Type B pancreatic cell (in vitro differentiated cells): Measurements from ENCODE around the gene IL1RAPL2. TPM values are rescaled to one million over a fixed set of nuclear protein-coding genes. Genes with fewer than 3 reads are reported as not detected.

Source experiments
- DNase-seq: peaks from one replicate; pipeline ENCODE4 v3.0.0; 2021; ENCODE audit warnings: mixed read lengths; ENCODE audit not compliant: unreplicated experiment; ENCODE audit errors: extremely low spot score
- H3K27ac Mint-ChIP-seq: 2 replicates; pipeline ENCODE4 v1.8.0; 2021; ENCODE audit warnings: mild to moderate bottlenecking, mixed read lengths
- H3K27me3 Mint-ChIP-seq: 2 replicates; pipeline ENCODE4 v1.8.0; 2021; ENCODE audit warnings: mixed read lengths
- H3K36me3 Mint-ChIP-seq: 2 replicates; pipeline ENCODE4 v1.8.0; 2021; ENCODE audit warnings: mixed read lengths
- H3K4me1 Mint-ChIP-seq: one replicate; pipeline ENCODE4 v1.8.0; 2021; ENCODE audit warnings: mixed read lengths; ENCODE audit not compliant: unreplicated experiment
- H3K4me3 Mint-ChIP-seq: 2 replicates; pipeline ENCODE4 v1.8.0; 2021; ENCODE audit warnings: mild to moderate bottlenecking, mixed read lengths
- H3K9me3 Mint-ChIP-seq: 2 replicates; pipeline ENCODE4 v1.8.0; 2021; ENCODE audit warnings: mixed read lengths
- total RNA-seq: library from RNA; stranded (reverse); gene quantifications from 2 replicates; pipeline ENCODE4 v1.2.1, GENCODE V29; 2021; ENCODE audit warnings: low replicate concordance
- TF ChIP-seq, protein P1 (sequence below): fragments of 200-600 bp; sonication (generic); conservative IDR thresholded peaks from 2 replicates; pipeline ENCODE4 v1.5.0; 2021; ENCODE audit warnings: antibody characterized with exemption, mild to moderate bottlenecking

IL1RAPL2 gene
- total RNA-seq, 1 donor from 2014 or later: 4.5 TPM

GRCh38 chrX:104679175-104679574, 113.2 kb downstream of the IL1RAPL2 start:
- Mint-ChIP-seq H3K9me3 (peaks cover 6% of the 10 kb centered on the region), H3K4me3 (no peak overlapping the region), H3K27me3 (no peaks in the 10 kb centered on the region), H3K36me3 (no peaks in the 10 kb centered on the region), H3K4me1 (no peaks in the 10 kb centered on the region), H3K27ac (no peak overlapping the region)
- no peak for DNase-seq
- TF ChIP-seq, protein P1, sequence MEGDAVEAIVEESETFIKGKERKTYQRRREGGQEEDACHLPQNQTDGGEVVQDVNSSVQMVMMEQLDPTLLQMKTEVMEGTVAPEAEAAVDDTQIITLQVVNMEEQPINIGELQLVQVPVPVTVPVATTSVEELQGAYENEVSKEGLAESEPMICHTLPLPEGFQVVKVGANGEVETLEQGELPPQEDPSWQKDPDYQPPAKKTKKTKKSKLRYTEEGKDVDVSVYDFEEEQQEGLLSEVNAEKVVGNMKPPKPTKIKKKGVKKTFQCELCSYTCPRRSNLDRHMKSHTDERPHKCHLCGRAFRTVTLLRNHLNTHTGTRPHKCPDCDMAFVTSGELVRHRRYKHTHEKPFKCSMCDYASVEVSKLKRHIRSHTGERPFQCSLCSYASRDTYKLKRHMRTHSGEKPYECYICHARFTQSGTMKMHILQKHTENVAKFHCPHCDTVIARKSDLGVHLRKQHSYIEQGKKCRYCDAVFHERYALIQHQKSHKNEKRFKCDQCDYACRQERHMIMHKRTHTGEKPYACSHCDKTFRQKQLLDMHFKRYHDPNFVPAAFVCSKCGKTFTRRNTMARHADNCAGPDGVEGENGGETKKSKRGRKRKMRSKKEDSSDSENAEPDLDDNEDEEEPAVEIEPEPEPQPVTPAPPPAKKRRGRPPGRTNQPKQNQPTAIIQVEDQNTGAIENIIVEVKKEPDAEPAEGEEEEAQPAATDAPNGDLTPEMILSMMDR: no peak

DNA sequence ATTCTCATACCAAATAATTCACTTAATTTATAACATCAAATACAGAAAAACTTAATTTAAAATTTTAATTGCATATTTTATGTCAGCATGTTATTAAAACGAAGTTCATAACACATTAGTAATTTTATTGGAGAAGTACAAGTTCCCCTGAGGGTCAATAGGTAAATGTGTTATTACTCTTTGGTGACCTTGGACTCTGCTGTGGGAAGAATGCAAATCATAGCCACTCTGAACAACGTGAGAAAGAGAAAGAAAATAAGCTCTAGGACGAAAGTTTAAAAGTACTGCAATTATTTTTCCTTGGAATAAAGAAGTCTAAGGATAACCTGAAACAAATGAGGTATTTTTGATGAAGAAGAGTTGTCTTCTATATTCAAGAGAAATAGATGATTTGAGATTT, 115.2 kb downstream of the IL1RAPL2 start:
- no peak for DNase-seq
- Mint-ChIP-seq H3K36me3 (peaks cover 3% of the 10 kb centered on the region), H3K9me3 (peaks cover 6% of the 10 kb centered on the region), H3K4me3 (no peak overlapping the region), H3K27ac (no peak overlapping the region), H3K4me1 (no peaks in the 10 kb centered on the region), H3K27me3 (no peaks in the 10 kb centered on the region)
- TF ChIP-seq, protein P1: no peak

- peaks cover 5% of the 10 kb centered on the region for H3K9me3 Mint-ChIP-seq
- H3K4me3 Mint-ChIP-seq: no peak overlapping the region
- no peak overlapping the region for H3K27ac Mint-ChIP-seq
- peaks cover 3% of the 10 kb centered on the region for H3K36me3 Mint-ChIP-seq
- H3K27me3 Mint-ChIP-seq: no peaks in the 10 kb centered on the region
- DNase-seq: no peak
- TF ChIP-seq, protein P1: no peak
- no peaks in the 10 kb centered on the region for H3K4me1 Mint-ChIP-seq
Observed at GRCh38 chrX:104684077-104684476, 118.1 kb downstream of the IL1RAPL2 start.

DNA sequence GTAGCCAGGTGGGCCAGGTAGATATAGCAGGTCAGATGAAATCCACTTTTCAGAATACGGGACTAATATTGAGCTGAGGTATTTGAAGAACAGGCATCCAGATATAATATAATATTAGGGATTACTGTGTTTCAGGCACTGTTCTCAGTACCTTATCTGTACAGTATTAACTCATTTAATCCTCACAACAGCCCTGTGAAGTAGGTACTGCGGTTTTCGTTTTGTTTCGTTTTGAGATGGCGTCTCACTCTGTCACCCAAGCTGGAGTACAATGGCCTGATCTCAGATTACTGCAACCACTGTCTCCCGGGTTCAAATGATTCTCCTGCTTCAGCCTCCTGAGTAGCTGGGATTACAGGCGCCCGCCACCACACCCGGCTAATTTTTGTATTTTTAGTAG, 129.6 kb downstream of the IL1RAPL2 start:
- Mint-ChIP-seq H3K36me3 (no peaks in the 10 kb centered on the region), H3K4me1 (no peaks in the 10 kb centered on the region), H3K4me3 (no peak overlapping the region), H3K9me3 (no peaks in the 10 kb centered on the region), H3K27me3 (no peaks in the 10 kb centered on the region), H3K27ac (no peak overlapping the region)
- DNase-seq: no peak
- TF ChIP-seq, protein P1: no peak

- no peak for DNase-seq
- Mint-ChIP-seq H3K4me1 (no peaks in the 10 kb centered on the region), H3K27me3 (no peaks in the 10 kb centered on the region), H3K36me3 (no peaks in the 10 kb centered on the region), H3K4me3 (no peak overlapping the region), H3K9me3 (no peaks in the 10 kb centered on the region), H3K27ac (no peak overlapping the region)
- TF ChIP-seq, protein P1: no peak
Observed at GRCh38 chrX:104696667-104697066, 130.7 kb downstream of the IL1RAPL2 start.

- Mint-ChIP-seq H3K4me1 (no peaks in the 10 kb centered on the region), H3K27me3 (no peaks in the 10 kb centered on the region), H3K36me3 (no peaks in the 10 kb centered on the region), H3K4me3 (no peak overlapping the region), H3K9me3 (no peaks in the 10 kb centered on the region), H3K27ac (no peak overlapping the region)
- no peak for DNase-seq
- TF ChIP-seq, protein P1: no peak
Observed at GRCh38 chrX:104697294-104697693, 131.3 kb downstream of the IL1RAPL2 start.
